ENCODE data around the gene PIK3R6.

DNA sequence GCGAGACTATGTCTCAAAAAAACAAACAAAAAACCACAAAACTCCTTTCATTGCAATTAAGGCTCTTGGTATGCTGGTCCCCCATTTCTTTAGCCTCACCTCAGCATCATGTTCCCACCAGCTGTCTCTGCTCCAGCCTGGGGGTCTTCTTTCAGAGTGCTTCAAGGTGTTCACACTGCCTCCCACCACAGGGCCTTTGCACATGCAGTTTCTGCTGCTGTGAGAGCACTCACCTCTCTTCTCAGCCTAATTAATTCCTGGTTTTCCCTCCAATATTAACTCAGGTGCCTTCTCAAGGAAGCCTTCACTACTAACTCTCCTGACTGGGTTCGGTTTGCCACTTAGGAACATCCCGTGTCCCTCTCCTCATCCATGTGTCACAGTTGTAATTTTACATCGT lies 15.9 kb upstream of the PIK3R6 start:
- TF ChIP-seq CTCF (IDR thresholded peaks at IDR 0.05), result no peak
- TF ChIP-seq POLR2A (IDR thresholded peaks at IDR 0.05), result no peak
